ENCODE results near the gene AIFM3.

The AIFM3 gene

DNA sequence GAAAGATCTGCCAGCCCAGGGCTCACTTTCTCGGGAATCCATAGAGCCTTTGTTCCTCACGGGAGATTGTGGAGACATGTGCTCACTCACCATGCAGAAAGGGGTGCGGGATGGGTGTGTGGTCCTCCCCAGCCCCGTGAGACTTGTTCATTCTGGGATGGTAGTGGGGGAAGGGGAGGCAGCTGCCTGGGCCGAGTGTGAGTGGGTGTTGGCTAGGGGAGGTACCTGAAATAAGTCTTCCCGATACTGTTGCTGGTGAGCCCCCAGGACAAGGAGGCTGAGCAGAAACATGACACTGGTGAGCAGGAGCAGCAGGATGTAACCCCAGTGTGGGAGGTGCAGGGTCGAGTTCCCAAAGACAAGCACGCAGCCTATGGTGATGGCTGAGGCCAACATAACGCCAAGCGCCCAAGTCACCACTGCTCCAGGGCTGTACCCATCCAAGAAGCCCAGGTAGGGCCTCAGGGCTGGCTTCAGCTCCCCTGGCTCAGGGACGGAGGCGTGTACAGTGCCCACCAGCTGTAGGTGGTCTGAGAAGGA, 62.5 kb downstream of the AIFM3 start:
- DNase-seq: no peak

GRCh38 chr22:21030032-21030431, 63.0 kb downstream of the AIFM3 start:
- no peak for DNase-seq

Data from fibroblast of upper back skin (primary cell).